HCT116 (cell line): ENCODE results near the gene UCHL5. TPM values are rescaled to one million over a fixed set of nuclear protein-coding genes. Genes with fewer than 3 reads are reported as not detected.

Source experiments
- ATF3 ChIP-seq: IDR thresholded peaks from 2 replicates; pipeline ENCODE4 v1.6.1; 2012
- POLR2A ChIP-seq: IDR thresholded peaks from 2 replicates; pipeline ENCODE4 v1.7.0; 2011; ENCODE audit warnings: borderline replicate concordance; ENCODE audit not compliant: insufficient read depth, insufficient read length; ENCODE audit errors: extremely low read depth
- SP1 ChIP-seq: IDR thresholded peaks from 2 replicates; pipeline ENCODE4 v1.6.1; 2012; ENCODE audit warnings: low read depth
- ZFX ChIP-seq: fragments of 450-650 bp; IDR thresholded peaks from 2 replicates; pipeline ENCODE4 v1.6.1; 2017
- total RNA-seq: library from RNA; stranded (reverse); gene quantifications from one replicate; pipeline ENCODE4 v1.2.1, GENCODE V29; 2021; ENCODE audit not compliant: unreplicated experiment

UCHL5 gene
- total RNA-seq, 1 experiment from 2014 or later, result 75.8 TPM

DNA sequence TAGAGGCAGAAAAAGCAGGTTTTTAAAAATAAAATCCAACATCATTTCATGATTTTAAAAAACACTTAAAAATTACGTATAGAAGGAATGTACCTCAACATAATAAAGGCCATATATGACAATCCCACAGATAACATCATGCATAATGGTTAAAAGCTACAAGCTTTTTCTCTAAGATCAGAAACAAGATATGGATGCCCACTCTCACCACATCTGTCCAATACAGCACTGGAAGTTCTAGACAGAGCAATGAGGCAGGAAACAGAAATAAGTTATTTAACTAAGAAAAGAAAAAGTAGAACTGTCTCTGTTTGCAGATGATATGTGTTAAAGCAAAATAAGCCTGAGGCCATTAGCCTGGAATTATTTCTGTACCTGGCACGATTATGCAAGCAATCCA lies 96.3 kb downstream of the UCHL5 start (continued):
- TF ChIP-seq SP1, result no peak
- TF ChIP-seq ZFX, result no peak
- TF ChIP-seq POLR2A, result no peak
- TF ChIP-seq ATF3, result no peak

Other genes starting within 250 kb of the UCHL5 start
- 69.5 TPM for gene RO60, start 252 bp upstream of the UCHL5 start, total RNA-seq
- 30.6 TPM for gene GLRX2, start 46.1 kb upstream of the UCHL5 start, total RNA-seq
- 63.2 TPM for gene CDC73, start 62.7 kb upstream of the UCHL5 start, total RNA-seq
- 0.15 TPM for gene B3GALT2, start 127.3 kb upstream of the UCHL5 start, total RNA-seq